ENCODE results near the gene UCN2. TPM values are rescaled to one million over a fixed set of nuclear protein-coding genes. Genes with fewer than 3 reads are reported as not detected.

UCN2 gene
- total and polyA plus RNA-seq, 2 of the 4 experiments (the other 2 are of a cell fraction) = 0.54 to 2.7 TPM

- Histone ChIP-seq H3K27me3 (ENCODE audit: control insufficient read depth, insufficient read depth, low read length) (no peaks in the 10 kb centered on the region), H3K14ac (replicated peaks; ENCODE audit: low read depth, low read length) (no peak overlapping the region), H3K4me2 (ENCODE audit: low read depth, low read length) (no peak overlapping the region), H3K27ac (ENCODE audit: insufficient read depth, low read length) (no peak overlapping the region; the same call in 1 of the 2 replicates), H4K5ac (ENCODE audit: low read depth, low read length) (no peak overlapping the region), H2AFZ (replicated peaks; ENCODE audit: low read length, poor library complexity) (no peak overlapping the region), H3K4me1 (ENCODE audit: control insufficient read depth, insufficient read depth, low read length) (no peaks in the 10 kb centered on the region), H2AK9ac (replicated peaks; ENCODE audit: low read depth, low read length, poor library complexity) (no peak overlapping the region), H3K9ac (ENCODE audit: low read depth, low read length) (no peak overlapping the region), H3K4me3 (ENCODE audit: insufficient read depth, low read depth, low read length) (no peak overlapping the region), H2BK5ac (ENCODE audit: low read depth, low read length, poor library complexity, severe bottlenecking) (no peak overlapping the region), H3K36me3 (ENCODE audit: control insufficient read depth, insufficient read depth, low read length) (peaks cover 77% of the 10 kb centered on the region), H3K18ac (ENCODE audit: low read depth, low read length) (no peak overlapping the region), H3K4ac (ENCODE audit: low read depth, low read length) (no peak overlapping the region), H4K91ac (ENCODE audit: insufficient read depth, low read depth, low read length) (no peak overlapping the region), H3K79me1 (ENCODE audit: low read depth in 1 of 2, low read length in 2 of 2) (peaks cover 4 to 9% of the 10 kb centered on the region in 2 experiments; a peak in 2 of 4 replicates), H3K23ac (ENCODE audit: low read depth, low read length) (no peak overlapping the region), H2BK120ac (ENCODE audit: low read depth, low read length) (no peak overlapping the region), H3K9me3 (ENCODE audit: control insufficient read depth, insufficient read depth, low read length) (no peaks in the 10 kb centered on the region), H4K20me1 (ENCODE audit: insufficient read depth, low read length) (peaks cover 6% of the 10 kb centered on the region; the same call in 1 of the 2 replicates), H2BK15ac (ENCODE audit: low read depth, low read length) (no peak overlapping the region), H3K9me1 (ENCODE audit: insufficient read depth, low read length) (peaks cover 11% of the 10 kb centered on the region), H3K56ac (ENCODE audit: extremely low read depth, insufficient read depth, low read length) (no peak overlapping the region), H2BK20ac (ENCODE audit: low read depth, low read length) (no peak overlapping the region), H4K8ac (ENCODE audit: low read depth in 2 of 2, low read length in 2 of 2) (no peak overlapping the region), H2AK5ac (ENCODE audit: low read depth, low read length) (no peak overlapping the region)
- in situ Hi-C loops (cut with MboI; ENCODE audit: low sequenced_read_pairs) (no loop called here), dilution Hi-C loops (cut with HindIII; ENCODE audit: low sequenced_read_pairs, unreplicated experiment) (no loop called here), intact Hi-C loops (cut with micrococcal nuclease) (no loop called here)
- CTCF ChIA-PET = no interaction called here
- ATAC-seq (ENCODE audit: low read depth) (no peak), DNase-seq (no peak)
- TF ChIP-seq MAFK (IDR thresholded peaks at IDR 0.05; ENCODE audit: low read depth, low read length) (no peak), CTCF (conservative IDR thresholded peaks at IDR 0.05; ENCODE audit: low read depth, low read length) (no peak), SMC3 (IDR thresholded peaks at IDR 0.05; ENCODE audit: low read depth, low read length) (no peak), RFX5 (IDR thresholded peaks at IDR 0.05; ENCODE audit: low read depth, low read length) (no peak), POLR2A (IDR thresholded peaks at IDR 0.05; ENCODE audit: low read depth, low read length) (no peak), FOS (IDR thresholded peaks at IDR 0.05; ENCODE audit: low read depth, low read length) (no peak), RCOR1 (IDR thresholded peaks at IDR 0.05; ENCODE audit: insufficient replicate concordance, low read length) (no peak), CEBPB (IDR thresholded peaks at IDR 0.05; ENCODE audit: low read depth, low read length) (no peak), ELK1 (IDR thresholded peaks at IDR 0.05; ENCODE audit: borderline replicate concordance, low read depth, low read length) (no peak), NFE2L2 (IDR thresholded peaks at IDR 0.05; ENCODE audit: low read depth, low read length) (no peak), BHLHE40 (IDR thresholded peaks at IDR 0.05; ENCODE audit: low read depth, low read length) (no peak), MXI1 (IDR thresholded peaks at IDR 0.05; ENCODE audit: borderline replicate concordance, low read depth, low read length) (no peak), MAZ (IDR thresholded peaks at IDR 0.05; ENCODE audit: borderline replicate concordance, low read depth, low read length) (no peak), CHD1 (IDR thresholded peaks at IDR 0.05; ENCODE audit: low read depth, low read length) (no peak)
- BruUV-seq (replicated peaks) = no TSS peak
- POLR2A ChIA-PET (ENCODE audit: unreplicated experiment) = no interaction called here
- WGBS, 2 experiments (ENCODE audit: extremely low coverage in 2 of 2, insufficient read length in 1 of 2) = 74% methylated on average over 3 of the region's 7 CpGs; no CpG with 5 or more reads in 1 of the 2 experiments
Measured at GRCh38 chr3:48572517-48572916, 8.9 kb upstream of the UCN2 start.
